ENCODE data around the gene C1RL. TPM values are rescaled to one million over a fixed set of nuclear protein-coding genes. Genes with fewer than 3 reads are reported as not detected.
A peak's percentile ranks its signal among the peaks of the same experiment; 100 is the strongest.

Gene C1RL
- total RNA-seq, 4 donors from 2014 or later = 85.9 to 126 (median 107) TPM

DNA sequence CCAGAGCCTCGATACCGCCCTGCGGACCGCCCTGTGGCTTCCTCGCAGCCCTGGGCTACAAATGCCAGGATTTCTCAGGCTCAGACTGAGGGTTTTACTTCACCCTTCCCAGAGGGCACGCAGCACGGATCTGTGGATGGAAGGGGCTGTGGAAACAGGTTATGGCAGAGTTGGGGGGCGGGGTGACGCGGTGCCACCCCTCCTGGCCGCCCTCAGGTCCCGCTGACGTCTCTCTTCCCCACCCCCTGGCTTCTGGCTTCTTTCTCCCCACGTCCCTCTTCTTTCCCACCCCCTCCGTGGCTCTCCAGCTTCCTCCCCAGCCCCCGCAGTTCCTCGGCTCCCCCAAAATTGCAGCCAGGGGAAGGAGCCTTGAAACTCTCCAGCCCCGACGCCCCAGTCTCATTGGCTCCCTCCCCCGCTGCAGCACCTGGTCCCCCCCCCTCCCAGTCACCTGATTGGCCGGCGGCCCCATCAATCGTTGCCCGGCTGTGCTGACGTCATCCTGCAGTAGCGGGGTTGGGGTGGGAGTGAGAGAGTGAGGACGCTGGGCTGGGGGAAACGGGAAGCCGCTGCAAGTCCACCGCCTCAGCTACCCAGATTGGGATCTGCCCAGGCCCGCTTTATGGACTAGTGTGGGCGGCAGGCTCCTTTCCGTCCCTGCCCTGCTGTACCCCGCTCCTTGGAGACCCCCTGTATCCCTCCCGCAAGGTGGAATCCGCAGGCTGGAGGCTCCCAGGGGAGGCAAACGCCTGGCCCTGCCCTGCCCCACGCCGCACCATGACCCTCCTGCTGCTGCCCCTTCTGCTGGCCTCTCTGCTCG lies 21.1 kb upstream of the C1RL start, which contains the start of gene CLSTN3:
CLSTN3 (plus strand) TSS at position 500 of the 820 bp plus-strand sequence; CDS start at position 778, 278 bp downstream.
- TF ChIP-seq, protein P1, sequence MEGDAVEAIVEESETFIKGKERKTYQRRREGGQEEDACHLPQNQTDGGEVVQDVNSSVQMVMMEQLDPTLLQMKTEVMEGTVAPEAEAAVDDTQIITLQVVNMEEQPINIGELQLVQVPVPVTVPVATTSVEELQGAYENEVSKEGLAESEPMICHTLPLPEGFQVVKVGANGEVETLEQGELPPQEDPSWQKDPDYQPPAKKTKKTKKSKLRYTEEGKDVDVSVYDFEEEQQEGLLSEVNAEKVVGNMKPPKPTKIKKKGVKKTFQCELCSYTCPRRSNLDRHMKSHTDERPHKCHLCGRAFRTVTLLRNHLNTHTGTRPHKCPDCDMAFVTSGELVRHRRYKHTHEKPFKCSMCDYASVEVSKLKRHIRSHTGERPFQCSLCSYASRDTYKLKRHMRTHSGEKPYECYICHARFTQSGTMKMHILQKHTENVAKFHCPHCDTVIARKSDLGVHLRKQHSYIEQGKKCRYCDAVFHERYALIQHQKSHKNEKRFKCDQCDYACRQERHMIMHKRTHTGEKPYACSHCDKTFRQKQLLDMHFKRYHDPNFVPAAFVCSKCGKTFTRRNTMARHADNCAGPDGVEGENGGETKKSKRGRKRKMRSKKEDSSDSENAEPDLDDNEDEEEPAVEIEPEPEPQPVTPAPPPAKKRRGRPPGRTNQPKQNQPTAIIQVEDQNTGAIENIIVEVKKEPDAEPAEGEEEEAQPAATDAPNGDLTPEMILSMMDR (IDR thresholded peaks at IDR 0.05) = no peak
- peak; percentile 76 for ATAC-seq (ENCODE audit: low FRiP score)
- peak; percentile 55 for DNase-seq (ENCODE audit: low spot score)

DNA sequence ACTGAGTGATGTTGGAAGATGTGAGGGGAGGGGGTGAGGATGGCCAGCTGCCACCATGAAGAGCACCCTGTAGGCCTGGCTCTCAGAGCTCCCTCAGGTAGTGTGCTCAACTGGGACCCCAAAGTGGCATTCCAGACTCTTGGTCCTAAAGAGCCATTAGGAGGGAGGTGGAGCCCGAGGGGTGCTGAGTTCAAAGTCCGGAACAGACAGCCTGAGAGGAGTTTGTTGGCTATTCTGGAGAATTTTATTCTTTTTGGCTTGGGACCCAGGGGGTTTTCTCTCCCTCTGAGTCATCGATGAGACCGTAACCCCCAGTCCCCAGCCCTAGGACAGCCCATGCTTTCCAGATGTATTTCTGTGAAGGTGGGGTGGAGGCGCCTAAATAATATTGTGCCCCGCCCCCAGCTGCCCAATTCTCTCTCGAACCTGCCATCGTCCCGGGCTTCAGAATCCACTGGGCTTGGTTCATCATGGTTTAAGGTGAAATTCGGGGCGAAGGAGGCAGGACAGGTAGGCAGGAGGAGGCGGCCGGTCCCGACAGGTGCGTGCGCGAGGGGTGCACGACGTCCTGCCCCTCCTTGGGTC lies 20.4 kb upstream of the C1RL start:
- TF ChIP-seq, protein P1 (IDR thresholded peaks at IDR 0.05) = no peak
- DNase-seq (ENCODE audit: low spot score) = no peak

DNA sequence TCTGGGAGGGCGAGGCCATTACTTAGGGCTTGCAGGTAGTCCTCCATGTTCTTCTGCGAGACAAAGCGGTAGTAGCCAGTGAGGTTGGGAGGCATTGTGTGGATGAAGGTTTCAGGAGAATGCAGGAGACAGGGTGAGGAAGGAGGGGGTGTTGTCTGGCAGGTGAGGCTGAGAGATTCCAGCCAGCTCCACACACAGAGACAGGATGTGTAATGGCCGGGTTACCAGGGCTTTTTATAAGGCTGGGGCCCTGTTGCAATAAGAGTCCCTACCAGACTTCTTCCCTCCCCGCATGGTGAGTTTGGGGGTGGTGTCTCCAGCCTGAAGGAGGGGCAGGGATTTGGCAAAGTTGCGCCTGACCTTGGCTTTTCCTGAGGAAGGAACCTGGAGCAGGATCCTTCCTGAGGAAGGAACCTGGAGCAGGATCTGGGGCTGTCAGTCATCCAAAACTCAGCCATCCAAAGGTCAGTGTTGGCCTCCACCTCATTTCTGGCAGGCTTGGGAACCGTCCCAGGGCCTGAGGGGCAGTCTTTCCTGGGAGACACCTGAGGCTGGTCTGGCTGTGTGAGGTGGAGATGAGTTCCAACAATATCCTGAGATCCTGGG lies 19.8 kb upstream of the C1RL start, which contains the start of gene RBP5:
RBP5 (minus strand) TSS at position 209 of the 606 bp plus-strand sequence; CDS start at position 95, 114 bp downstream.
- ATAC-seq (ENCODE audit: low FRiP score) = no peak
- TF ChIP-seq, protein P1 (IDR thresholded peaks at IDR 0.05) = no peak
- no peak for DNase-seq (ENCODE audit: low spot score)

More for the DNA sequence above, 20.4 kb upstream of the C1RL start:
- no peak for ATAC-seq (ENCODE audit: low FRiP score)

DNA sequence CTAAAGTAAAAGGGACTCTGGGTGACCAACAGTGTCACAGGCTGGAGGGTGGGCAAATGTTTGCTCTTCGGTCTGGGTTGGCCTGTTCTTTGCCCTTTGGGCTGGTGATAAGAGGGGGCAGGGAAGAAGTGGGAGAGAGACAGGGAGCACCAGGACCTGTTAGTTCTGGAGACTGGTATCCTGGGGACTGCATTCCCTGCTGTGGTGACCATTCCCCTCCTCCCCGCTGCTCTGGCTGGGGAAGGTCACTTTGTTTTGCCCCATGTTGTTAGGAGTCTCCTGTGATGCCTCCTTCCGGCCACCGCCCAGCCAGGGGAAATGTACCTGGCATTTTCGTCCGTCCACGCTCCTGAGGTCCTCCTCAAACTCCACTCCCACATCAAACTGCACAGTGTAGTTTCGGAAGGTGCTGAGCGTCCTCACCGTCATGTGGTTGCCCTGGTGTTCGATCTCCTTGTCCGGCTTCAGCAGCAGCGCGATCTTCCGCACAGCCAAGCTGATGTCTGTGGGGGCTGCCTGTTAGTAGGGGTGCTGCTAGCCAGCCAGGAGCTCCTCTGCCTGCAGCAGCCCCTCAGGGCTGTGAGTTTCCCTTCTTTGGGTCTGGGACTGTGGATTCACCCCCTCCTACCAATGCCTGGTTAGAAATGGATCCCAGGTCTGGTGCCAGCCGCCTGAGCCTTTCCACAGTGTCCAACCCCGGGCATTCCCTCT lies 19.1 kb upstream of the C1RL start:
- ATAC-seq (ENCODE audit: low FRiP score) (no peak), DNase-seq (ENCODE audit: low spot score) (no peak)
- TF ChIP-seq, protein P1 (IDR thresholded peaks at IDR 0.05) = no peak

DNA sequence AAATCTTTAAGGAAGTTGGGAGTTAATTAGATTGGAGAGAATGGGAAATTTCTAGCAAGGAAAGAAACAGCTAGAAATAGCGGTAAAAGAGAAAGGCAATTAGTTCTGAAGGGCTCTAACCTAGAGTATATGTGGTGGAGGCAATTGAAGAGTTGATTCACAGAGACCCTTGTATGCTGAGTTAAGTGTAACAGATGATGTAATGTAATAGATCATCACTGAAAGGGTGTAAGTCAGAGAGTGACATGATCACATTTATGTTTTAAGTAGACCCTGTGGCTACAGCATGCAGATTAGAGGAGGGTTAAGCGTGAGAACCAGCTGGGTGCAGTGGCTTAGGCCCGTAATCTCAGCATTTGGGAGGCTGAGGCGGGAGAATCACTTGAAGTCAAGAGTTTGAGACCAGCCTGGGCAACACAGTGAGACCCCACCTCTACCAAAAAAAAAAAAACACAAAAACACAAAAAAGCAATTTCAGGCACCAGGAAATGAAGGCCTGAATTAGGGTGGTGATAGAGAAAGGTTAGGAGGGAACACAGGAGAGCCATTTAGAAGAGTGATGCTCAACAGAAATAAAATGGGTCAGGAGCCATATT lies 16.7 kb upstream of the C1RL start:
- DNase-seq (ENCODE audit: low spot score) = no peak
- TF ChIP-seq, protein P1 (IDR thresholded peaks at IDR 0.05) = no peak
- ATAC-seq (ENCODE audit: low FRiP score) = no peak

DNA sequence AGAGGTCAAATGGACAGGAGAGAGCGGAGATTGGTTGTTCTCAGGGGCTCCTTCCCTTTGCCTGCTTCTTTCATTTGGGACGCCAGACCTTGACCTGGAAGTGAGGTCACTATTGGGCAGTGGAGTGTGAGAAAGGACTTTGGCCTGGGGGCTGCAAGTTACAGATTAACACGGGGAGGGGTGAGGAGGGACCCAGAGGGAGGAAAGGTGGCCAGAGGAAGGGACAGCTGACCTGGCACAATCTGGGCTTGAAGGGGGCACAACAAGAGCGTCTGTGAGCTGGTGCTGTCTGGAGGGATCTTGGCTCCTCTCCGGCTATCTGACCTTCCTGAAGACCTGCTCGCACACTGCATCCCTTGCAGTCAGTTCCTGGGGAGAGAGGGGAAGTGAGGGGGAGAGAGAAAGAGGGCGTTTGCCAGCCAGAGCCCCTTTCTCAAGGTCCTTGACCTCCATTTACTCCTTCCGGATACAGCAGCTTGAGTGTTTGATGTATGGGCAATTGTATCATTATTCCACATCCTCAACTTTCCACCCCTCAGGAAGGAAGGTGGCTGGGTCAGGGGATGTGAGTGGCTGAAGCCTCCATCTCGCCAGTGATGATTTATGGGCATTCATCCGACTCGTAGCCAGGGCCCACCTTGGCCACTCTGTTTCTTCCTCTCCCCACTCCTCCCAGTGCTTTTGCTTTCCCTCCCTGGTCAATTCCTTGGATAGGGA lies 14.9 kb upstream of the C1RL start:
- DNase-seq (ENCODE audit: low spot score) = no peak

More for the DNA sequence above, 14.9 kb upstream of the C1RL start:
- TF ChIP-seq, protein P1 (IDR thresholded peaks at IDR 0.05) = no peak
- no peak for ATAC-seq (ENCODE audit: low FRiP score)
